Measurements from ENCODE around the gene CDK17. TPM values are rescaled to one million over a fixed set of nuclear protein-coding genes. Genes with fewer than 3 reads are reported as not detected.

CDK17 gene
- total RNA-seq, 1 experiment from 2014 or later = 21.4 TPM

DNA sequence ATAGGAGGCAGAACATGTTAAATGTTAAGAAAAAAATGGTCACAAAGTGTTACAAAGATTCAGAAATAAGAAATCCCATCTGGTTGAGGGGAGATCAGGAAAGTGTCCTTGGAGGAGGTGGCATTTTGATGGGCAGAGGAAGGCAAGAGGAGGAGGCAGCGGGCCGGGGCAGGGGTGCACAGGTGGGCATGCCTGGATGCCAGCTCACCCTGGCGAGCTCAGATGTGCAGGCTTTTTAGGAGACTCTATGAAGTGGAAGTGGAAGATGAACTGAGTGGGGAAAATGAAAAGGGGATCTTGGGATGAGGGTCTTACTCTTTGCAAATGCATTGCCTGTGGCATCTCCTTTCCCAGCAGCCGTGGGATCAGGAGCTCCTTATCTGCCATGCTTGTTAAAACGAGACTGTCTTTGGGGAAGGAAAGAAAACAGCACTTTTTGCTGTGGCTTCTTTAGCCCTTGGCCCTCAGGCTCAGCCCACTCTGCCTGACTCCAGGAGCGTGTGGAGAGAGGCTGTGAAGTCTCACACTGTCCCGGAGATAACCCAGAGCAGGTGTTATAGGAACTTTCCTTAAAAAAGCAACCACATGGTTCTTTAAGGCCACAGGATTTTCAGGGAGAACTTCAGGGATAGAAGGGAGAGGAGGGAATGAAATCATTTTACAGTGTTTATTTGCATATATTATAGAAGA is 143.4 kb downstream of the CDK17 start:
- ATAC-seq (no peak), DNase-seq (ENCODE audit: low read depth, low spot score) (no peak)
- TF ChIP-seq, protein P1, sequence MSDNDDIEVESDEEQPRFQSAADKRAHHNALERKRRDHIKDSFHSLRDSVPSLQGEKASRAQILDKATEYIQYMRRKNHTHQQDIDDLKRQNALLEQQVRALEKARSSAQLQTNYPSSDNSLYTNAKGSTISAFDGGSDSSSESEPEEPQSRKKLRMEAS (IDR thresholded peaks at IDR 0.05) = no peak
- no peak for TF ChIP-seq EGR1 (IDR thresholded peaks at IDR 0.05; ENCODE audit: low read depth)
- TF ChIP-seq EZH2phosphoT487 (IDR thresholded peaks at IDR 0.05; ENCODE audit: borderline replicate concordance) = no peak
- TF ChIP-seq JUND (IDR thresholded peaks at IDR 0.05) = no peak
- TF ChIP-seq YY1 (IDR thresholded peaks at IDR 0.05; ENCODE audit: extremely low read depth, insufficient replicate concordance, low read depth, low read length) = no peak
- no peak for TF ChIP-seq POLR2A (IDR thresholded peaks at IDR 0.05; ENCODE audit: borderline replicate concordance, extremely low read depth, insufficient read depth, insufficient read length)
- TF ChIP-seq, protein P2, sequence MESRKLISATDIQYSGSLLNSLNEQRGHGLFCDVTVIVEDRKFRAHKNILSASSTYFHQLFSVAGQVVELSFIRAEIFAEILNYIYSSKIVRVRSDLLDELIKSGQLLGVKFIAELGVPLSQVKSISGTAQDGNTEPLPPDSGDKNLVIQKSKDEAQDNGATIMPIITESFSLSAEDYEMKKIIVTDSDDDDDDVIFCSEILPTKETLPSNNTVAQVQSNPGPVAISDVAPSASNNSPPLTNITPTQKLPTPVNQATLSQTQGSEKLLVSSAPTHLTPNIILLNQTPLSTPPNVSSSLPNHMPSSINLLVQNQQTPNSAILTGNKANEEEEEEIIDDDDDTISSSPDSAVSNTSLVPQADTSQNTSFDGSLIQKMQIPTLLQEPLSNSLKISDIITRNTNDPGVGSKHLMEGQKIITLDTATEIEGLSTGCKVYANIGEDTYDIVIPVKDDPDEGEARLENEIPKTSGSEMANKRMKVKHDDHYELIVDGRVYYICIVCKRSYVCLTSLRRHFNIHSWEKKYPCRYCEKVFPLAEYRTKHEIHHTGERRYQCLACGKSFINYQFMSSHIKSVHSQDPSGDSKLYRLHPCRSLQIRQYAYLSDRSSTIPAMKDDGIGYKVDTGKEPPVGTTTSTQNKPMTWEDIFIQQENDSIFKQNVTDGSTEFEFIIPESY (IDR thresholded peaks at IDR 0.05; ENCODE audit: extremely low read depth, insufficient replicate concordance, low read length) = no peak
- TF ChIP-seq, protein P3, sequence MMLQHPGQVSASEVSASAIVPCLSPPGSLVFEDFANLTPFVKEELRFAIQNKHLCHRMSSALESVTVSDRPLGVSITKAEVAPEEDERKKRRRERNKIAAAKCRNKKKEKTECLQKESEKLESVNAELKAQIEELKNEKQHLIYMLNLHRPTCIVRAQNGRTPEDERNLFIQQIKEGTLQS (IDR thresholded peaks at IDR 0.05) = no peak
- no peak for TF ChIP-seq ZNF274 (IDR thresholded peaks at IDR 0.05; ENCODE audit: low read depth, low read length)
- no peak for TF ChIP-seq SP1 (IDR thresholded peaks at IDR 0.05; ENCODE audit: low read depth)
- TF ChIP-seq CBX3 (IDR thresholded peaks at IDR 0.05; ENCODE audit: low read depth) = no peak
- TF ChIP-seq TCF7L2 (IDR thresholded peaks at IDR 0.05; ENCODE audit: borderline replicate concordance, extremely low read depth, insufficient read depth, insufficient read length) = no peak
- TF ChIP-seq FOSL1 (IDR thresholded peaks at IDR 0.05; ENCODE audit: low read depth) = no peak
- no peak for TF ChIP-seq SRF (IDR thresholded peaks at IDR 0.05; ENCODE audit: low read depth)
- TF ChIP-seq EZH2 (IDR thresholded peaks at IDR 0.05) = no peak
- TF ChIP-seq, protein P4, sequence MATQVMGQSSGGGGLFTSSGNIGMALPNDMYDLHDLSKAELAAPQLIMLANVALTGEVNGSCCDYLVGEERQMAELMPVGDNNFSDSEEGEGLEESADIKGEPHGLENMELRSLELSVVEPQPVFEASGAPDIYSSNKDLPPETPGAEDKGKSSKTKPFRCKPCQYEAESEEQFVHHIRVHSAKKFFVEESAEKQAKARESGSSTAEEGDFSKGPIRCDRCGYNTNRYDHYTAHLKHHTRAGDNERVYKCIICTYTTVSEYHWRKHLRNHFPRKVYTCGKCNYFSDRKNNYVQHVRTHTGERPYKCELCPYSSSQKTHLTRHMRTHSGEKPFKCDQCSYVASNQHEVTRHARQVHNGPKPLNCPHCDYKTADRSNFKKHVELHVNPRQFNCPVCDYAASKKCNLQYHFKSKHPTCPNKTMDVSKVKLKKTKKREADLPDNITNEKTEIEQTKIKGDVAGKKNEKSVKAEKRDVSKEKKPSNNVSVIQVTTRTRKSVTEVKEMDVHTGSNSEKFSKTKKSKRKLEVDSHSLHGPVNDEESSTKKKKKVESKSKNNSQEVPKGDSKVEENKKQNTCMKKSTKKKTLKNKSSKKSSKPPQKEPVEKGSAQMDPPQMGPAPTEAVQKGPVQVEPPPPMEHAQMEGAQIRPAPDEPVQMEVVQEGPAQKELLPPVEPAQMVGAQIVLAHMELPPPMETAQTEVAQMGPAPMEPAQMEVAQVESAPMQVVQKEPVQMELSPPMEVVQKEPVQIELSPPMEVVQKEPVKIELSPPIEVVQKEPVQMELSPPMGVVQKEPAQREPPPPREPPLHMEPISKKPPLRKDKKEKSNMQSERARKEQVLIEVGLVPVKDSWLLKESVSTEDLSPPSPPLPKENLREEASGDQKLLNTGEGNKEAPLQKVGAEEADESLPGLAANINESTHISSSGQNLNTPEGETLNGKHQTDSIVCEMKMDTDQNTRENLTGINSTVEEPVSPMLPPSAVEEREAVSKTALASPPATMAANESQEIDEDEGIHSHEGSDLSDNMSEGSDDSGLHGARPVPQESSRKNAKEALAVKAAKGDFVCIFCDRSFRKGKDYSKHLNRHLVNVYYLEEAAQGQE (IDR thresholded peaks at IDR 0.05; ENCODE audit: low read depth) = no peak
- no peak for TF ChIP-seq ELF1 (IDR thresholded peaks at IDR 0.05; ENCODE audit: borderline replicate concordance, low read depth)
- TF ChIP-seq RAD21 (IDR thresholded peaks at IDR 0.05; ENCODE audit: low read depth) = no peak
- TF ChIP-seq POLR2AphosphoS5 (IDR thresholded peaks at IDR 0.05; ENCODE audit: low read depth, low read length) = no peak
- TF ChIP-seq, protein P5, sequence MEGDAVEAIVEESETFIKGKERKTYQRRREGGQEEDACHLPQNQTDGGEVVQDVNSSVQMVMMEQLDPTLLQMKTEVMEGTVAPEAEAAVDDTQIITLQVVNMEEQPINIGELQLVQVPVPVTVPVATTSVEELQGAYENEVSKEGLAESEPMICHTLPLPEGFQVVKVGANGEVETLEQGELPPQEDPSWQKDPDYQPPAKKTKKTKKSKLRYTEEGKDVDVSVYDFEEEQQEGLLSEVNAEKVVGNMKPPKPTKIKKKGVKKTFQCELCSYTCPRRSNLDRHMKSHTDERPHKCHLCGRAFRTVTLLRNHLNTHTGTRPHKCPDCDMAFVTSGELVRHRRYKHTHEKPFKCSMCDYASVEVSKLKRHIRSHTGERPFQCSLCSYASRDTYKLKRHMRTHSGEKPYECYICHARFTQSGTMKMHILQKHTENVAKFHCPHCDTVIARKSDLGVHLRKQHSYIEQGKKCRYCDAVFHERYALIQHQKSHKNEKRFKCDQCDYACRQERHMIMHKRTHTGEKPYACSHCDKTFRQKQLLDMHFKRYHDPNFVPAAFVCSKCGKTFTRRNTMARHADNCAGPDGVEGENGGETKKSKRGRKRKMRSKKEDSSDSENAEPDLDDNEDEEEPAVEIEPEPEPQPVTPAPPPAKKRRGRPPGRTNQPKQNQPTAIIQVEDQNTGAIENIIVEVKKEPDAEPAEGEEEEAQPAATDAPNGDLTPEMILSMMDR (IDR thresholded peaks at IDR 0.05 in 2 of 3, conservative IDR thresholded peaks at IDR 0.05 in 1 of 3; ENCODE audit: borderline replicate concordance in 1 of 3, insufficient read depth in 1 of 3, low read depth in 2 of 3, low read length in 2 of 3) = no peak
- Histone ChIP-seq H4K20me1 (ENCODE audit: insufficient read depth) (peaks cover 12% of the 10 kb centered on the region; the same call in 1 of the 2 replicates), H3K4me1 (ENCODE audit: control insufficient read depth in 1 of 2, insufficient read depth in 2 of 2, low read length in 2 of 2) (no peaks in the 10 kb centered on the region), H3K9me3 (ENCODE audit: control insufficient read depth in 1 of 2, insufficient read depth in 1 of 2, low read depth in 1 of 2, low read length in 2 of 2) (no peaks in the 10 kb centered on the region), H3K27me3 (ENCODE audit: insufficient read depth, low read length) (no peaks in the 10 kb centered on the region), H3K79me2 (ENCODE audit: insufficient read depth, low read length) (peaks cover 80% of the 10 kb centered on the region), H3K36me3 (ENCODE audit: control insufficient read depth in 1 of 2, insufficient read depth in 2 of 2, low read length in 2 of 2) (peaks cover 3 to 16% of the 10 kb centered on the region in 2 experiments; a peak in 2 of 4 replicates), H2AFZ (ENCODE audit: low read depth, low read length, poor library complexity, severe bottlenecking) (no peak overlapping the region), H3K9ac (ENCODE audit: low read length) (no peak overlapping the region), H3K9me2 (ENCODE audit: insufficient read depth) (no peaks in the 10 kb centered on the region), H3K4me2 (ENCODE audit: low read length) (no peak overlapping the region), H3K27ac (ENCODE audit: low read depth, low read length) (no peak overlapping the region), H3K4me3 (replicated peaks in 1 of 2; ENCODE audit: low read depth in 1 of 2, low read length in 2 of 2) (no peak overlapping the region)
- POLR2A ChIA-PET = no interaction called here
- RAD21 ChIA-PET (ENCODE audit: low non-redundant PET in 1 of 2, low total read pairs in 2 of 2, uncharacterized antibody in 2 of 2, unreplicated experiment in 2 of 2) = no interaction called here
- intact Hi-C loops (cut with micrococcal nuclease) = no loop called here
- BruUV-seq (replicated peaks) = no TSS peak
- CTCF ChIA-PET = interaction anchor here (1.7 kb wide), 1 partner anchor 260 kb away, joined by 5 read pairs; no protein-coding TSS in a partner anchor

All from HCT116 (cell line).